IPS-18a (cell line): Measurements from ENCODE around the gene NLGN1.

Experiments used
- H3K27ac ChIP-seq: one replicate; pipeline ENCODE4 v1.5.1; 2013; ENCODE audit warnings: low read length
- H3K27me3 ChIP-seq: one replicate; pipeline ENCODE4 v1.6.1; 2013; ENCODE audit warnings: mild to moderate bottlenecking, low read length; ENCODE audit not compliant: control insufficient read depth, insufficient read depth
- H3K36me3 ChIP-seq: one replicate; pipeline ENCODE4 v1.6.1; 2013; ENCODE audit warnings: low read depth, low read length; ENCODE audit not compliant: control insufficient read depth
- H3K4me1 ChIP-seq: one replicate; pipeline ENCODE4 v1.6.1; 2013; ENCODE audit warnings: low read depth, low read length; ENCODE audit not compliant: control insufficient read depth
- H3K4me3 ChIP-seq: one replicate; pipeline ENCODE4 v1.5.1; 2013; ENCODE audit warnings: low read length
- H3K9ac ChIP-seq: one replicate; pipeline ENCODE4 v1.6.1; 2013; ENCODE audit warnings: mild to moderate bottlenecking, low read length, moderate library complexity
- H3K9me3 ChIP-seq: one replicate; pipeline ENCODE4 v1.6.1; 2013; ENCODE audit warnings: low read depth, low read length; ENCODE audit not compliant: control insufficient read depth

NLGN1 gene

DNA sequence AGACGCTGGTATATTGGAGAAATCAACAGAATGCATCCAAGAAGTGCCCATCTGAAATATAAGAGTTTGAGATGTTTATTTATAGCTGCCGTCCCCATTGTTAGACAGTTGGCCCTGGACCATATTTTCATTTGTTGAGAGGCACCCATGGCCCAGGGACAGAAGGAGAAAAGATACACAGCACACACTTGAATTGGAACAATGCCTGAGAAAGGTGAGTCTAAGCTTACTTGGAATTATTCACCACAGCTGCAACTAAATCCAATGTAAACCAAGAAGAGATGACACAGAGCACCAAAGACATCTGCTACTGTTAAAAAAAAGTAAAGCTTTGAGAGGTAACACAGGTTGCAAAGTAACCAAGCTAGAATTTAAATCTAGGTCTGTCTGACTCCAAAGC lies 936.1 kb downstream of the NLGN1 start:
- Histone ChIP-seq H3K4me3 (no peak overlapping the region), H3K36me3 (no peaks in the 10 kb centered on the region), H3K9me3 (no peaks in the 10 kb centered on the region), H3K9ac (no peak overlapping the region), H3K4me1 (peaks cover 5% of the 10 kb centered on the region), H3K27me3 (no peaks in the 10 kb centered on the region), H3K27ac (no peak overlapping the region)

DNA sequence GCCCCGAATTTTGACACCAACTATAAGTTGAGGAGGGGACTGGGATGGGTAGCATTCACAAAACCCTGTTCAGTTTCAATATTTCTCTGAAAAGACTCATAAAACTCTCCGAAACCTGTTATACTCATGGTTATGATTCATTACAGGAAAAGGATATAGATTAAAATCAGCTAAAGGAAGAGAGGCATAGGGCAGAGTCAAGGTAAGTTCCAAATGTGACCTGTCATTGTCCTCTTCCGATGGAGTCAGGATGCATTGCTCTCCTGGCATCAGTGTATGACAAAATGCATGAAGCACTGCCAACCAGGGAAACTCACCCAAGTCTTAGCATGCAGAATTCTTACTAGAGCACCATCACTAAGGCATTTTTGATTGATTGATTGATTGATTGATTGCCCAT lies 936.6 kb downstream of the NLGN1 start:
- no peaks in the 10 kb centered on the region for H3K9me3 ChIP-seq
- no peak overlapping the region for H3K27ac ChIP-seq
- no peaks in the 10 kb centered on the region for H3K27me3 ChIP-seq
- H3K4me1 ChIP-seq = peaks cover 5% of the 10 kb centered on the region
- H3K9ac ChIP-seq = no peak overlapping the region
- H3K36me3 ChIP-seq = no peaks in the 10 kb centered on the region
- H3K4me3 ChIP-seq = no peak overlapping the region

DNA sequence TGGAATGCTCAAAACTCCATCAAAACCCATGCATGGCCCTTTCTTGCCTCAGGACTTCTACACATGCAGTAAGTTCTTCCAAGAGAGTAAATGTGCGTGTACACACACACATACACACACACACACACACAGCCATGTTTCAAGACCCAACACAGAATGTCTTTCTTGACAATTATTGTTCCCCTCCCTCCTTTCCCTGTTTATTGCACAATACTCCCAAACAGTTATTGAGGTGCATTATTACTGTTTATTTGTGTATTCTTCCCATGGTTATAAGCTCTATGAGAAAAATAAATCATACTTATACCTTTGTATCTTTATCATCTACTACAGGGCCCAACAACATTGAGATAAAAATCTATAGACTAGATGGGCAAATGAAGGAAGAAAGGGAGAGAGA lies 937.8 kb downstream of the NLGN1 start:
- Histone ChIP-seq H3K9me3 (no peaks in the 10 kb centered on the region), H3K27ac (no peak overlapping the region), H3K4me1 (peaks cover 5% of the 10 kb centered on the region), H3K27me3 (no peaks in the 10 kb centered on the region), H3K36me3 (no peaks in the 10 kb centered on the region), H3K9ac (no peak overlapping the region), H3K4me3 (no peak overlapping the region)

DNA sequence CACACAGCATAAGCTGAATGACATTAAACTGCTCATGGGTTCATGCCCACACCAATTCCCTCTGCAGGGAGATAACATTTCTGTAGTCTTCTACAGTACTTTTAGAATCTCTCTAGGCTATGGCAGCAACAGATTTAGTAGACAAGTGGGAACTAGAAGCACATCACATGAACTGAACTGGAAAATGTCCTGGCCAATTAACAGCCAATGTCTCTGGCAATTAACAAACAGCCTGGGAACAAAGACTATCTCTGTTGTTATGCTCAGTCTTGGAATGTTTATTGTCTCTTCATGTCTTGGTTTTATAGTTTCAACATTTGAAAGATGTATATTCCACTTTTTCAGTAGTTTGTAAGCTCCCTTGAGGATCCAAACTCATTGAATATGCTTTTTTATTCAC lies 938.4 kb downstream of the NLGN1 start:
- Histone ChIP-seq H3K4me3 (no peak overlapping the region), H3K27me3 (no peaks in the 10 kb centered on the region), H3K9me3 (no peaks in the 10 kb centered on the region), H3K27ac (no peak overlapping the region), H3K4me1 (peaks cover 5% of the 10 kb centered on the region), H3K36me3 (no peaks in the 10 kb centered on the region), H3K9ac (no peak overlapping the region)
